Right lobe of liver (tissue), 4 donors: ENCODE data around the gene SCOC.

Source experiments
- CTCF ChIP-seq, 4 donors: fragments of 200-600 bp in 3 of 4; fragments of 450-650 bp in 1 of 4; IDR thresholded peaks; one replicate each; pipeline versions ENCODE4 v1.5.1 to v1.8.0; 2016 to 2022; ENCODE audit warnings: antibody characterized with exemption in 4 of 4, mild to moderate bottlenecking in 2 of 4
- POLR2A ChIP-seq: fragments of 450-650 bp; IDR thresholded peaks from one replicate; pipeline ENCODE4 v1.6.1; 2017; ENCODE audit warnings: antibody characterized with exemption, mild to moderate bottlenecking
- donor health status: DM: no; HTN: no; CAD: no.
- donor health status: DM: no; HTN: no; CAD: no.
- donor health status: DM: no; HTN: yes; CAD: no.

- TF ChIP-seq CTCF (IDR thresholded peaks at IDR 0.05) (no peak), POLR2A (no peak)
Observed at GRCh38 chr4:140361099-140361498, 12.3 kb upstream of the SCOC start.
